IPS DF 4.7 (cell line): ENCODE data around the gene MYL10.
"Not testable (repeated sequence)": the region's sequence is repeated elsewhere in the genome, so short reads cannot be mapped to it uniquely, and the experiment has no call there.

ENCODE experiments used
- DNase-seq: peaks from one replicate; pipeline ENCODE4 v3.0.0-alpha.2; 2013; ENCODE audit warnings: low spot score; ENCODE audit errors: extremely low read depth

Gene MYL10

GRCh38 chr7:101651112-101651511, 22.0 kb upstream of the MYL10 start:
- DNase-seq: no peak

GRCh38 chr7:101650579-101651081, 21.5 kb upstream of the MYL10 start:
- DNase-seq: no peak

- not testable (repeated sequence) for DNase-seq
Observed at GRCh38 chr7:101647876-101648275, 18.8 kb upstream of the MYL10 start.

- DNase-seq: no peak
Observed at GRCh38 chr7:101645951-101646350, 16.9 kb upstream of the MYL10 start.

- no peak for DNase-seq
Observed at GRCh38 chr7:101644879-101645278, 15.8 kb upstream of the MYL10 start.

GRCh38 chr7:101639127-101639526, 10.0 kb upstream of the MYL10 start:
- not testable (repeated sequence) for DNase-seq

- DNase-seq: no peak
Observed at GRCh38 chr7:101636822-101637623, 7.9 kb upstream of the MYL10 start.

GRCh38 chr7:101635484-101635883, 6.4 kb upstream of the MYL10 start:
- DNase-seq: no peak

GRCh38 chr7:101634196-101634717, 5.2 kb upstream of the MYL10 start:
- DNase-seq: no peak

GRCh38 chr7:101633511-101633910, 4.4 kb upstream of the MYL10 start:
- DNase-seq: no peak

GRCh38 chr7:101632641-101633040, 3.5 kb upstream of the MYL10 start:
- DNase-seq: no peak

- no peak for DNase-seq
Observed at GRCh38 chr7:101631224-101631714, 2.2 kb upstream of the MYL10 start.

- DNase-seq: no peak
Observed at GRCh38 chr7:101630591-101630990, 1.5 kb upstream of the MYL10 start.

- DNase-seq: no peak
Observed at GRCh38 chr7:101628522-101628921, 574 bp downstream of the MYL10 start.

- no peak for DNase-seq
Observed at GRCh38 chr7:101626758-101627157, 2.3 kb downstream of the MYL10 start.

GRCh38 chr7:101626069-101626671, 2.9 kb downstream of the MYL10 start:
- no peak for DNase-seq

GRCh38 chr7:101625031-101625791, 3.9 kb downstream of the MYL10 start:
- no peak for DNase-seq

- no peak for DNase-seq
Observed at GRCh38 chr7:101624246-101625001, 4.7 kb downstream of the MYL10 start.

GRCh38 chr7:101622609-101623173, 6.4 kb downstream of the MYL10 start:
- no peak for DNase-seq

GRCh38 chr7:101620991-101621390, 8.1 kb downstream of the MYL10 start:
- no peak for DNase-seq

- DNase-seq: no peak
Observed at GRCh38 chr7:101620395-101620794, 8.7 kb downstream of the MYL10 start.
